Naive thymus-derived CD4-positive, alpha-beta T cell (primary cell): ENCODE data around the gene LTBP3. TPM values are rescaled to one million over a fixed set of nuclear protein-coding genes. Genes with fewer than 3 reads are reported as not detected.

Experiments used
- ATAC-seq: fragments of 150-1000 bp; cut with Tn5 transposase; 2 replicates; pipeline ENCODE4 v1.10.0; 2021; ENCODE audit warnings: mild to moderate bottlenecking, moderate library complexity
- CTCF ChIA-PET: fragments of 350-600 bp; sonication (Branson Sonifier 250); formaldehyde crosslinking; loops from one replicate; lab custom pipeline; 2021; ENCODE audit warnings: antibody characterized with exemption; lab: Charles Lee
- POLR2A ChIA-PET: fragments of 350-600 bp; sonication (Branson Sonifier 250); formaldehyde crosslinking; loops from one replicate; lab custom pipeline; 2021; ENCODE audit warnings: antibody characterized with exemption, inconsistent platforms; lab: Charles Lee
- DNase-seq, 9 donors: peaks; one replicate each; pipeline versions ENCODE4 v3.0.0 to v3.0.0-alpha.2; 2020 to 2022; ENCODE audit warnings: mixed read lengths in 1 of 9
- H3K27ac ChIP-seq: one replicate; pipeline ENCODE4 v1.7.0; 2013; ENCODE audit warnings: mild to moderate bottlenecking, low read depth, low read length, moderate library complexity
- H3K27me3 ChIP-seq, 2 donors: one replicate each; pipeline ENCODE4 v1.7.0; 2013; ENCODE audit warnings: low read length in 2 of 2, mild to moderate bottlenecking in 2 of 2, moderate library complexity in 2 of 2; ENCODE audit not compliant: control insufficient read depth in 2 of 2, insufficient read depth in 2 of 2
- H3K36me3 ChIP-seq, 3 experiments: 1 replicate in 2 of 3; 2 replicates in 1 of 3; pipeline ENCODE4 v1.7.0; 2013; ENCODE audit warnings: low read length in 3 of 3, mild to moderate bottlenecking in 3 of 3, moderate library complexity in 1 of 3; ENCODE audit not compliant: insufficient read depth in 3 of 3, control insufficient read depth in 2 of 3
- H3K4me1 ChIP-seq, 2 donors: one replicate each; pipeline ENCODE4 v1.7.0; 2013; ENCODE audit warnings: low read length in 2 of 2, mild to moderate bottlenecking in 2 of 2, moderate library complexity in 1 of 2; ENCODE audit not compliant: control insufficient read depth in 2 of 2, insufficient read depth in 2 of 2
- H3K4me3 ChIP-seq: 2 replicates; pipeline ENCODE4 v1.7.0; 2013; ENCODE audit warnings: mild to moderate bottlenecking, low read length
- H3K9me3 ChIP-seq, 3 experiments: 1 replicate in 2 of 3; 2 replicates in 1 of 3; pipeline ENCODE4 v1.7.0; 2013; ENCODE audit warnings: low read length in 3 of 3; ENCODE audit not compliant: control insufficient read depth in 2 of 3
- H3K27ac Mint-ChIP-seq, 9 donors: one replicate each; pipeline ENCODE4 v1.8.0; 2020 to 2022; ENCODE audit warnings: mixed read lengths in 9 of 9, mild to moderate bottlenecking in 8 of 9, moderate library complexity in 5 of 9, inconsistent platforms in 2 of 9
- H3K27me3 Mint-ChIP-seq, 5 donors: one replicate each; pipeline ENCODE4 v1.8.0; 2021 to 2022; ENCODE audit warnings: mixed read lengths in 5 of 5, mild to moderate bottlenecking in 1 of 5
- H3K36me3 Mint-ChIP-seq, 5 donors: one replicate each; pipeline ENCODE4 v1.8.0; 2020 to 2022; ENCODE audit warnings: mixed read lengths in 5 of 5, mild to moderate bottlenecking in 3 of 5, inconsistent platforms in 1 of 5
- H3K4me1 Mint-ChIP-seq, 7 donors: one replicate each; pipeline ENCODE4 v1.8.0; 2020 to 2022; ENCODE audit warnings: mixed read lengths in 7 of 7, mild to moderate bottlenecking in 3 of 7, inconsistent platforms in 1 of 7
- H3K4me3 Mint-ChIP-seq, 10 donors: one replicate each; pipeline ENCODE4 v1.8.0; 2020 to 2022; ENCODE audit warnings: mild to moderate bottlenecking in 10 of 10, mixed read lengths in 10 of 10, moderate library complexity in 6 of 10, inconsistent platforms in 2 of 10
- H3K9me3 Mint-ChIP-seq, 11 donors: one replicate each; pipeline ENCODE4 v1.8.0; 2020 to 2022; ENCODE audit warnings: mixed read lengths in 11 of 11, mild to moderate bottlenecking in 4 of 11, inconsistent platforms in 1 of 11, moderate library complexity in 1 of 11
- intact Hi-C, 2 donors: fragments of 100-400 bp; cut with micrococcal nuclease; formaldehyde crosslinking; loops; one replicate each; pipeline ENCODE4 v1.15.1; 2023
- polyA plus RNA-seq, 2 donors: library from polyadenylated mRNA; unstranded; fragments of 300-500 nt; fragmentation: Illumina TruSeq; gene quantifications; one replicate each; pipeline ENCODE4 v1.2.3, GENCODE V29; 2021
- total RNA-seq, 6 experiments: library from RNA in 5 of 6; stranded (reverse) in 5 of 6; gene quantifications; 1 replicate in 5 of 6; 2 replicates in 1 of 6; pipeline ENCODE4 v1.2.3 and lab custom pipeline; 2021 to 2026

LTBP3 gene
- total and polyA plus RNA-seq, 7 experiments from 2014 or later, result 18.7 to 288 (median 216) TPM

DNA sequence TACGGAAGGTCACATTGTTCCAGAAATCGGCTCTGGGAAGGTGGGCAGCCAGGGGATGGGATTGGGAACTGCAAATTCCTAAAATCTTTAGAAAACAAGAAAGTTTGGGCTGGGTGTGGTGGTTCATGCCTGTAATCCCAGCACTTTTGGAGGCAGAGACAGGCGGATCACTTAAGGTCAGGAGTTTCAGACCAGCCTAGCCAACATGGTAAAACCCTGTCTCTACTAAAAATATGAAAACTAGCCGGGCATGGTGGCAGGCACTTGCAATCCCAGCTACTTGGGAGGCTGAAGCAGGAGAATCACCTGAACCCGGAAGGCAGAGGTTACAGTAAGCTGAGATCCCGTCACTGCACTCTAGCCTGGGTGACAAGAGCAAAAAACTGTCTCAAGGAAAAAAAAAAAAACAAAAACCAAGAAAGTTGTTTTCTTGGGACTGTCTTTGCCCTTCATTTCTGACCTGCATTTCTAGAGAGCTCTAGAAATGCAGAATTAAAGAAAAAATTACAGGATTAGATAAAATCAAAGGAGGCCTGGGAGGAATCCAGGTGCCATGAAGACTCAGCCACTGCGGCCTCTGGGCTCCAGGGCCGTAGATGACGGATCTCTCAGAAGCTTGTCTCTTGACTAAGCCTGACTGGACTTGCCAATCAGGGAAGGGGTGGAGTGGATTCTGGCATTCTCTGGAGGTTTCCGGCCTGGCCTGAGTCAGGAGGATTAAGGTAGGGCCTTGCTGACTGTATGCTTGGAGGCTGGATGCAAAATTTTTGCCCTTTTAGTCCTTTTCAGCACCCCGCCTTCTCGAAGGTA is 64.6 kb downstream of the LTBP3 start:
- Histone ChIP-seq H3K27me3 (no peaks in the 10 kb centered on the region), H3K27ac (no peak overlapping the region), H3K36me3 (peaks cover 0 to 7% (median 0%) of the 10 kb centered on the region in 3 experiments), H3K4me3 (no peak overlapping the region), H3K4me1 (peaks cover 11 to 12% of the 10 kb centered on the region in 2 donors), H3K9me3 (no peaks in the 10 kb centered on the region)
- Mint-ChIP-seq H3K36me3 (peaks cover 0 to 1% (median 0%) of the 10 kb centered on the region in 5 donors), H3K27ac (peak overlapping the region in 7 of 9 donors; percentile 8 to 91 (median 65)), H3K27me3 (no peaks in the 10 kb centered on the region), H3K9me3 (no peaks in the 10 kb centered on the region), H3K4me3 (peak overlapping the region in 2 of 10 donors; percentile 6 to 71), H3K4me1 (peaks cover 23 to 55% (median 33%) of the 10 kb centered on the region in 7 donors)
- intact Hi-C loops, result loop anchor here in 1 of 2 donors (10.0 kb wide), 1 partner anchor 791 kb away; the partner anchor contains the start of gene YIF1A
- ChIA-PET POLR2A (interaction anchor here (0.6 to 27.5 kb wide), 8 partner anchors 11 to 473 kb away, joined by 3 to 2591 read pairs (median 5); partner anchors contain the start of genes MALAT1 and NEAT1), CTCF (interaction anchor here (0.6 to 0.9 kb wide), 3 partner anchors 13 to 22 kb away, joined by 3 read pairs; no protein-coding TSS in a partner anchor)
- ATAC-seq, result no peak
- no peak for DNase-seq

DNA sequence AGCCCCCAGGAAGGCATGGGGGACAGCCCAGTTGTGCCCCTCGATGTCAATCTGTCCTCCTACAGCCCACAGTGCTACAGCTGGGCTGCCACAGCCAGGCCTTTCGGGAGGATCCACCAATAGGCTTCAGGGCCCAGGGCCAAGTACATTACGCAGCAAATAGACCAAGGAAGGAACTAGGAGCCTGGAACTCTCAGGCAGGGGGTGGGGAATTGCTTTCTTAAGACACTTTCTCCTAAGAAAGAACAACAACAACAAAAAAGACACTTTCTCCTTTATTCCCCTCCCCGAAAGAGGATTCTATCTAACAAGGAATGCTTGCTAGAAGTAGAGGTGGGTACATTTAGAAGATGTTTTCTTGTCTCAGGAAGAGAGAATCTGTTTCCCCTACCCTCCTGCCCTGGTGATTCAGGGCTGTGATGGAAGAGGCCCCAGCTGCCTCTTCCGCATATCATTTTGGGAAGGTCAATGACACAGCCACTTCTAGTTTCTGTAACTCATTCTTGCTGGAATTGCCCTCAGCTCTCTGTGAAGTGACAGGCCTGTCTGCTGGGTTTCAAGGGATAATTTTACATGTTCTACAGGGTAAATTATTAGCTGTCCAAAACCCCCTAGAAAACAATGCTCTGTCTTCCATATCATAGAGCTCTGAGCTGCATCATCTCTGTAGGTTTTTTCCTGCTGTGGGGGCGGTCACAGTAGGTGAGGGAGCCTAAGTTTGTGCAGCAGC is 65.4 kb downstream of the LTBP3 start:
- Mint-ChIP-seq H3K27ac (peak overlapping the region in 7 of 9 donors; percentile 9 to 91 (median 65)), H3K9me3 (no peaks in the 10 kb centered on the region), H3K27me3 (no peaks in the 10 kb centered on the region), H3K36me3 (peaks cover 0 to 1% (median 0%) of the 10 kb centered on the region in 5 donors), H3K4me1 (peaks cover 30 to 63% (median 38%) of the 10 kb centered on the region in 7 donors), H3K4me3 (peak overlapping the region in 2 of 10 donors; percentile 6 to 71)
- ATAC-seq (no peak), DNase-seq (no peak)
- CTCF ChIA-PET, result interaction anchor here (0.9 kb wide), 2 partner anchors 18 to 21 kb away, joined by 3 read pairs; no protein-coding TSS in a partner anchor
- H3K4me3 ChIP-seq, result no peak overlapping the region
- no peaks in the 10 kb centered on the region for H3K9me3 ChIP-seq
- no peaks in the 10 kb centered on the region for H3K27me3 ChIP-seq
- POLR2A ChIA-PET, result interaction anchor here (0.7 to 27.5 kb wide), 7 partner anchors 12 to 474 kb away, joined by 3 to 2591 read pairs (median 6); partner anchors contain the start of genes MALAT1 and NEAT1
- intact Hi-C loops, result loop anchor here in 1 of 2 donors (10.0 kb wide), 1 partner anchor 792 kb away; the partner anchor contains the start of gene YIF1A
- H3K4me1 ChIP-seq, result peaks cover 11 to 17% of the 10 kb centered on the region in 2 donors
- peaks cover 0 to 2% (median 0%) of the 10 kb centered on the region in 3 experiments for H3K36me3 ChIP-seq
- H3K27ac ChIP-seq, result no peak overlapping the region

DNA sequence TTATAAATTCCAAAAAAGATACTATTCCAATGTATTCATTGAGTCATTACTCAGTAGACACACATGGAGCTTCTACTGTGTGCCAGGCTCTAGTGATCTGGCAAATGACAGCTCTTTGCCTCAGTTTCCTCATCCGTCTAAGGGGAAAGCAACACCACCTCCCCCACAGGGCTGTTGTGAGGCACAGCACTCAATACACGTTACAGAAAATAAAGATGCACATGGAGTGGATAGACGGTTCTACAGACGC is 65.8 kb downstream of the LTBP3 start:
- no peak overlapping the region for H3K27ac ChIP-seq
- no peak overlapping the region for H3K4me3 ChIP-seq
- H3K27me3 ChIP-seq, result no peaks in the 10 kb centered on the region
- Mint-ChIP-seq H3K4me3 (peak overlapping the region in 1 of 10 donors; percentile 16), H3K27ac (peak overlapping the region in 4 of 9 donors; percentile 17 to 91 (median 82)), H3K36me3 (peaks cover 0 to 1% (median 0%) of the 10 kb centered on the region in 5 donors), H3K4me1 (peaks cover 32 to 68% (median 40%) of the 10 kb centered on the region in 7 donors), H3K9me3 (no peaks in the 10 kb centered on the region), H3K27me3 (no peaks in the 10 kb centered on the region)
- ChIA-PET POLR2A (interaction anchor here (0.6 to 27.5 kb wide), 7 partner anchors 12 to 500 kb away, joined by 3 to 2591 read pairs (median 6); partner anchors contain the start of genes MALAT1 and NEAT1), CTCF (no interaction called here)
- no peaks in the 10 kb centered on the region for H3K9me3 ChIP-seq
- no peaks in the 10 kb centered on the region for H3K36me3 ChIP-seq
- H3K4me1 ChIP-seq, result peaks cover 11 to 22% of the 10 kb centered on the region in 2 donors
- DNase-seq, result no peak
- intact Hi-C loops, result loop anchor here in 1 of 2 donors (10.0 kb wide), 1 partner anchor 792 kb away; the partner anchor contains the start of gene YIF1A
- no peak for ATAC-seq

DNA sequence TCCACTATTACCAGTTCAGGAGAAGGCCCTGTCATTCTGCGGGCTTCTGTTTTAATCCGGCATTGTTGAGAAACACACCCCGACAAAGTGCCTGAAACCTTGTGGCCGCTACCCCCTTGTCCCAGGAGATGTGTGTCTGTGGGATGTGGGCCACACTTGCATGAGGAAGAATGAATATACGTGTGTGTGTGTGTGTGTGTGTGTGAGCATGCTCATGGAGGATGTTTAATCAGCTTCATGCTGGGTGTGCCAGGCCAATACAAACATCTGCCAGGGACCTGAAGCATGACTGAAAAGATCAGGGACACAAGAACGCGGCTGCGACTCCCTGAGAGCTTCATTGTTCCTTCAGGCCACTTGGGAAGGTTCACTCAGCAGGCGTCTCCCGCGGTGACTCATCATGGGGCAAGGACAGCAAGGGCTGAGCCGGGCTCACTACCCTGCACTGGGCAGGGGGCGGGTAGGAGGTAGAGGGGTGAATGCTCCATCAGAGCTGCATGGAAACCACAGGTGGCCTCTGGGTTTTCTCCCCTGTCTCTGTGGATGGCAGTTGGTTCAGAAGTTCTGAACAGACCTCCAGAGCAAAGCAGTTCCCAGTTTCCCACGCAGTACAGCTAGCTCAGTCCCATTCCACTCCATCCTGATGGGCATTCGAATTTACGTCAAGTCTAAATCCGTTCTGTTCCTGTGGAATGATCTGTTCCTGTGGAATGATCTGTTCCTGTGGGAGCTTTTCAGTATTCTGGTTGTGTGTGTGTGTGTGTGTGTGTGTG is 66.4 kb downstream of the LTBP3 start:
- Mint-ChIP-seq H3K4me3 (no peak overlapping the region), H3K4me1 (peaks cover 27 to 66% (median 38%) of the 10 kb centered on the region in 7 donors), H3K9me3 (no peaks in the 10 kb centered on the region), H3K36me3 (peaks cover 0 to 1% (median 0%) of the 10 kb centered on the region in 5 donors), H3K27me3 (no peaks in the 10 kb centered on the region), H3K27ac (peak overlapping the region in 4 of 9 donors; percentile 17 to 91 (median 82))
- ATAC-seq (peak; percentile 42), DNase-seq (no peak)
- H3K36me3 ChIP-seq, result no peaks in the 10 kb centered on the region
- H3K4me1 ChIP-seq, result peaks cover 7 to 18% of the 10 kb centered on the region in 2 donors
- intact Hi-C loops, result loop anchor here in 1 of 2 donors (10.0 kb wide), 1 partner anchor 793 kb away; the partner anchor contains the start of gene YIF1A
- no peaks in the 10 kb centered on the region for H3K27me3 ChIP-seq
- no peak overlapping the region for H3K27ac ChIP-seq
- POLR2A ChIA-PET, result interaction anchor here (0.6 to 27.5 kb wide), 8 partner anchors 9 to 500 kb away, joined by 3 to 2591 read pairs (median 6); partner anchors contain the start of genes MALAT1 and NEAT1
- no peaks in the 10 kb centered on the region for H3K9me3 ChIP-seq
- H3K4me3 ChIP-seq, result no peak overlapping the region
- CTCF ChIA-PET, result no interaction called here

DNA sequence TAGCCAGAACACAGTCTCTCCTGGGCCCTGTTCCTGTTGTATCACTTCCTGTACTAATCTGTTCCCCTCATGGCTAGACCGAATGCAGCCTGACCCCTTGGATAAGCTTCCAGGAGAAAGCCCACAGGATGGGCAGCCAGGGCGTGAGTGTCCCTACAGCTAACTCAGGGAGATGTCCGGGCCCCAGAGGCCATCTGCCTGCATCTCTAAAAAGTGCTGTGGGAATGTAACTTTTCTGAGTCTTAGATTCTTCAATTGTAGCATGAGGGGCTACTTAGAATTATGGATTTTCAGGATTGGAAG is 67.0 kb downstream of the LTBP3 start:
- ChIA-PET CTCF (interaction anchor here (0.6 kb wide), 1 partner anchor 1804 kb away, joined by 4 read pairs; no protein-coding TSS in a partner anchor), POLR2A (interaction anchor here (7.6 to 27.5 kb wide), 3 partner anchors 13 to 71 kb away, joined by 122 to 2591 read pairs (median 702); partner anchors contain the start of genes MALAT1 and NEAT1)
- H3K36me3 ChIP-seq, result no peaks in the 10 kb centered on the region
- Mint-ChIP-seq H3K27me3 (no peaks in the 10 kb centered on the region), H3K36me3 (peaks cover 0 to 1% (median 0%) of the 10 kb centered on the region in 5 donors), H3K27ac (peak overlapping the region in 1 of 9 donors; percentile 38), H3K4me1 (peaks cover 20 to 59% (median 31%) of the 10 kb centered on the region in 7 donors), H3K9me3 (no peaks in the 10 kb centered on the region), H3K4me3 (peak overlapping the region in 2 of 10 donors; percentile 12 to 21)
- H3K4me1 ChIP-seq, result peaks cover under 1 to 11% of the 10 kb centered on the region in 2 donors
- DNase-seq, result no peak
- H3K27me3 ChIP-seq, result no peaks in the 10 kb centered on the region
- ATAC-seq, result no peak
- no peak overlapping the region for H3K4me3 ChIP-seq
- no peak overlapping the region for H3K27ac ChIP-seq
- no peaks in the 10 kb centered on the region for H3K9me3 ChIP-seq
- intact Hi-C loops, result loop anchor here in 1 of 2 donors (10.0 kb wide), 1 partner anchor 794 kb away; the partner anchor contains the start of gene YIF1A
